ENCODE data around the gene TMEM115. TPM values are rescaled to one million over a fixed set of nuclear protein-coding genes. Genes with fewer than 3 reads are reported as not detected.

The TMEM115 gene
- total RNA-seq, 4 donors from 2014 or later: 30.5 to 44.5 (median 41.2) TPM

- TF ChIP-seq CTCF (IDR thresholded peaks at IDR 0.05; ENCODE audit: low read depth): no peak
These were observed 16.3 kb downstream of the TMEM115 start for GRCh38 chr3:50342813-50343633.

DNA sequence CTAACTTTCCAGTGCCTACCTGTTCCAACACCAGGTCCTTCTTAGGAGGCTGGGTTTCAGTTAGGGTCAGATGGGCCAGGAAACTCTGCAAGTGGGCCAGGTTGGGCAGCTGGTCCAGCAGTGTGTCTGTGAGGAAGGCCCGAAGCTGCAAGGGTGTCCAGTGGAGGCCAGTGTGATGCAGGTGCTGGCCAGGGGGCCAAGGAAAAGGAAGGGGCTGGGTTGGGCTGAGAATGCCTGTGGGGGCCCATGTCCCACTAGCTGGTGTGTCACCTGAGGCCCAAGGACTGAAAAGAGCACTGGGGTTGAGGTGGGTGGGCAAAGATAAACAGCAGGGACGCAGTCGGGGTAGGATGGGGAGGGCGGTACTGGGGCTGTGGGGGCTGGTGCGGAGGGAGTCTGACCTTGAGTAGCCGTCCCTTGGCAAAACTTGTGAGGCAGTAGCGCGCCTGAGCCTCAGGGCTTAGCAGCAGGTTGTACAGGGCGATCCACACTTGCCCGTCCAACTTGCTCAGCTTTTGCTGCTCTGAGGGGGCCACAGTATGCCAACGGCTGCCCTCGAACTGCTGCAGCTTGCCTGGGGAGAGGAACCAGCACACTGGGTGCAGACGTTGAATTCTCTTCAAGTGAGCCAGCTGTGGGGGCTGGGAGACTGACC, 17.2 kb downstream of the TMEM115 start:
- TF ChIP-seq CTCF (IDR thresholded peaks at IDR 0.05; ENCODE audit: low read depth): no peak

- no peak for TF ChIP-seq CTCF (IDR thresholded peaks at IDR 0.05; ENCODE audit: low read depth)
These were observed 17.8 kb downstream of the TMEM115 start for GRCh38 chr3:50341537-50341936.

DNA sequence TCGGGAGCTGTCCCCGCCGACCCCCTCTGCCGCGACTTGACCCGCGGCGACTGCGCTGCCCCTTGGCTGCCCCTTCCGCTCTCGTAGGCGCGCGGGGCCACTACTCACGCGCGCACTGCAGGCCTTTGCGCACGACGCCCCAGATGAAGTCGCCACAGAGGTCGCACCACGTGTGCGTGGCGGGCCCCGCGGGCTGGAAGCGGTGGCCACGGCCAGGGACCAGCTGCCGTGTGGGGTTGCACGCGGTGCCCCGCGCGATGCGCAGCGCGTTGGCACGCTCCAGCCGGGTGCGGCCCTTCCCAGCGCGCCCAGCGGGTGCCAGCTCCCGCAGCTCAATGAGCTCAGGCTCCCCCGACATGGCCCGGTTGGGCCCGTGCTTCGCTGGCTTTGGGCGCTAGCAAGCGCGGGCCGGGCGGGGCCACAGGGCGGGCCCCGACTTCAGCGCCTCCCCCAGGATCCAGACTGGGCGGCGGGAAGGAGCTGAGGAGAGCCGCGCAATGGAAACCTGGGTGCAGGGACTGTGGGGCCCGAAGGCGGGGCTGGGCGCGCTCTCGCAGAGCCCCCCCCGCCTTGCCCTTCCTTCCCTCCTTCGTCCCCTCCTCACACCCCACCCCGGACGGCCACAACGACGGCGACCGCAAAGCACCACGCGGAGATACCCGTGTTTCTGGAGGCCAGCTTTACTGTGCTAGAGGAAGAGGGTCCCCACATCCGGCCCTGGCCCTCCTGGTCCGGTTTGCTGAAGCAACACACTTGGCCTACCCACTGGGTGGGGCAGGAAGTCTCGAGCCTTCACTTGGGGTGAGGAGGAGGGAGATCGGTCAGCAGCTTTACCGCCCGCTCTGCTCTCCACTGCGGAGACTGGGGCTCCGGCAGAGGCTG, 18.6 kb downstream of the TMEM115 start, which contains the start of gene RASSF1:
RASSF1 (minus strand) TSS at position 389 of the 882 bp plus-strand sequence; CDS start at position 358, 31 bp downstream.
- TF ChIP-seq CTCF (IDR thresholded peaks at IDR 0.05; ENCODE audit: low read depth): no peak

GRCh38 chr3:50340147-50340447, 19.2 kb downstream of the TMEM115 start:
- TF ChIP-seq CTCF (IDR thresholded peaks at IDR 0.05; ENCODE audit: low read depth): no peak

DNA sequence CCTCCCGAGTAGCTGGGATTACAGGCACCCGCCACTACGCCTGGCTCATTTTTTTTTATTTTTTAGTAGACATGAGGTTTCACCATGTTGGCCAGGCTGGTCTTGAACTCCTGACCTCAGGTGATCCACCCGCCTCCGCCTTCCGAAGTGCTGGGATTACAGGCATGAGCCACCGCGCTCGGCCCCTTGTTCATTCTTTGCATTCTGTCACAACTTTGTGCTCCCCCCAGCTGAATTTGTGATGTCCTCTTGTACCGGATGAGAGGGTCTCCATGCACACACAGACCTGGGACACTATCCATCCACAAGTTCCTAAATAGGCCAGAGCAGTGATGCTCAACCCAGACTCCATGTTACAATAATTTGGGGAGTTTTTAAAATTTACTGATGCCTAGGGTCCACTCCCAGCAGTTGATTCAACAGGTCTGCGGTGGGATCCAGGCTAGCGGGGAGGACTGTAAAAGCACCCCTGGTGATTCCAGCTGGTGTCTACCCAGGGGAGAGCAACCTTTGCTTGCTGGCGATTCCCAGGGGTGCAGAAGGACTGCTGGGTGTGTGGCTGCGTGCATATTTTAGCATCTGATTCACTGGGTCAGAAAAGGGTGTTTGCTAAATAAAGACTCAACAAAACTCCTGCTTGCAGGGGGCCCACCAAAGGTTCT, 19.7 kb downstream of the TMEM115 start:
- TF ChIP-seq CTCF (IDR thresholded peaks at IDR 0.05; ENCODE audit: low read depth): no peak

Data from subcutaneous adipose tissue (tissue), 4 donors.